Aorta (tissue), 5 donors: Measurements from ENCODE around the gene PLLP. TPM values are rescaled to one million over a fixed set of nuclear protein-coding genes. Genes with fewer than 3 reads are reported as not detected.

Experiments
- ATAC-seq: fragments of 200-7000 bp; cut with Tn5 transposase; one replicate; pipeline ENCODE4 v1.9.1; 2022; ENCODE audit warnings: moderate library complexity; ENCODE audit not compliant: low FRiP score
- DNase-seq, 2 donors: peaks; one replicate each; pipeline ENCODE4 v3.0.0-alpha.2; 2020
- H3K27ac ChIP-seq, 2 donors: one replicate each; pipeline ENCODE4 v1.5.1; 2013; ENCODE audit warnings: low read length in 2 of 2, mild to moderate bottlenecking in 2 of 2, moderate library complexity in 2 of 2, control low read depth in 1 of 2, inconsistent platforms in 1 of 2, low read depth in 1 of 2
- H3K27me3 ChIP-seq, 2 donors: one replicate each; pipeline ENCODE4 v1.6.1; 2013; ENCODE audit warnings: control low read depth in 1 of 2, low read length in 1 of 2, mild to moderate bottlenecking in 1 of 2, moderate library complexity in 1 of 2; ENCODE audit not compliant: insufficient read depth in 2 of 2, control insufficient read depth in 1 of 2
- H3K36me3 ChIP-seq, 2 donors: one replicate each; pipeline ENCODE4 v1.6.1; 2013; ENCODE audit warnings: control low read depth in 1 of 2, low read length in 1 of 2, mild to moderate bottlenecking in 1 of 2; ENCODE audit not compliant: insufficient read depth in 2 of 2, control insufficient read depth in 1 of 2
- H3K4me1 ChIP-seq, 2 donors: one replicate each; pipeline ENCODE4 v1.6.1; 2013; ENCODE audit warnings: low read length in 2 of 2, control low read depth in 1 of 2, mild to moderate bottlenecking in 1 of 2, moderate library complexity in 1 of 2; ENCODE audit not compliant: insufficient read depth in 2 of 2, control insufficient read depth in 1 of 2
- H3K4me3 ChIP-seq, 2 donors: one replicate each; pipeline ENCODE4 v1.5.1; 2013; ENCODE audit warnings: low read length in 2 of 2, control low read depth in 1 of 2, mild to moderate bottlenecking in 1 of 2
- H3K9me3 ChIP-seq: one replicate; pipeline ENCODE4 v1.6.1; 2013; ENCODE audit warnings: mild to moderate bottlenecking, low read length; ENCODE audit not compliant: control insufficient read depth
- WGBS, 2 donors: extraction: QIAGEN DNeasy Blood & Tissue Kit; methylation state at CpG; one replicate each; pipeline ENCODE4 v1.1.7; 2013; 5-methylcytosine and 5-hydroxymethylcytosine counted together
- intact Hi-C, 2 donors: fragments of 100-400 bp; cut with DNase I; formaldehyde crosslinking; loops; one replicate each; pipeline versions ENCODE4 v1.14.2 to v1.15.0; 2022
- long read RNA-seq, 2 donors: library from polyadenylated mRNA; unstranded; transcript quantifications; one replicate each; pipeline ENCODE4 v2.0.0, GENCODE V29; 2020 to 2021
- polyA plus RNA-seq, 2 donors: library from polyadenylated mRNA; stranded (reverse); fragments of 200-250 nt; gene quantifications; one replicate each; pipeline ENCODE4 v1.2.3, GENCODE V29; 2013
- total RNA-seq, 2 donors: library from RNA; stranded (reverse); fragmentation: NEBNext Ultra II Directional; extraction: Animal tissue kit (Norgen Biotek cat#: 25700); gene quantifications; one replicate each; pipeline ENCODE4 v1.2.1, GENCODE V29; 2021
- donor health status: healthy with polysubstance abuse.
- donor health status: Bipolar disorder and iron deficiency.
- donor health status: DM: no; HTN: no; CAD: no.
- donor health status: DM: no; HTN: no; CAD: no.
- donor health status: DM: yes; HTN: yes; CAD: no.

The PLLP gene, protein sequence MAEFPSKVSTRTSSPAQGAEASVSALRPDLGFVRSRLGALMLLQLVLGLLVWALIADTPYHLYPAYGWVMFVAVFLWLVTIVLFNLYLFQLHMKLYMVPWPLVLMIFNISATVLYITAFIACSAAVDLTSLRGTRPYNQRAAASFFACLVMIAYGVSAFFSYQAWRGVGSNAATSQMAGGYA
- 1 to 10 TPM; 2.2 to 2.6 TPM for total RNA-seq
- polyA plus RNA-seq, result 1 to 10 TPM; 3.0 to 7.6 TPM
- long read RNA-seq, donor 1, transcript PLLP-201 (4 exons, 1,512 nt), result major isoform, 17 of 19 reads
- long read RNA-seq, donor 1, partial matches to known transcripts, result 2 of 19 reads
- long read RNA-seq, donor 1, other reads (novel, unspliced or antisense), result 0 of 19 reads
- long read RNA-seq, donor 2, partial matches to known transcripts, result 0 of 3 reads
- long read RNA-seq, donor 2, other reads (novel, unspliced or antisense), result 1 of 3 reads

DNA sequence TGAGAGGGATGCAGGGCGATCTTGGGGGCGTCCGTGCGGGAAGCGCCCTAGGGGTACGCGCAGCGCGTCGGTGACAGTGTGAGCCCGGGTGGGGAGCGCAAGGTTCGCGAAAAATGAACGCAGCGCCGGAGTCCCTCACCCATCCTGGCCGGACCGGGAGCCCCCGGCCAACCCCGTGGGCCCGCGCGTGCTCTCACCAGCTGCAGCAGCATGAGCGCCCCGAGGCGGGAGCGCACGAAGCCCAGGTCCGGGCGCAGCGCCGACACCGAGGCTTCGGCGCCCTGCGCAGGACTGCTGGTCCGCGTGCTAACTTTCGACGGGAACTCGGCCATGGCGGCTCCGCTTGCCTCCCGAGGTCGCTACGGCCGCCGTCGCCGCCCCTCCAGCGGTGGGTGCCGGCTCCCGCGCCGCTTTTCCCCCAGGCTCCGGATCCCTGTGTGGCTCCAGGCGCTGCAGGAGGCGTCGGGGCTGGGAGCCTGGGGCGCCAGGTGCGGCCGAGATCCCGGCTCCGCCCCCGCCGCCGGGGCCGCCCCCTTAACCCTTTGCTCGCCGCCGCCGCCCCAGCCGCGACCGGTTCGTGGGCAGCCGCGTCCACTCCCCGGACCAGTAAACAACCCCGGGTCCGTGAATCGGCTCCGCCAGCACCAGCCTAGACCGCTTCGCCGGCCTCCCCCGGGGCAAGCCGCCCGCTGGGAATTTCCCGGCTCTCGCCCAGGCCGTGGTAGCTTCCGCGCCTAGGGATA lies at the start of gene PLLP:
PLLP (minus strand) TSS at position 464 of the 743 bp plus-strand sequence; CDS start at position 332, 132 bp downstream.
- H3K27me3 ChIP-seq, result no peaks in the 10 kb centered on the region
- peak within 1 kb of the TSS; percentile 16 to 37 for H3K4me3 ChIP-seq
- ATAC-seq (peak; percentile 70), DNase-seq (peak in 1 of 2 donors; percentile 79)
- 1 to 2% methylated on average over 85 to 95 of the region's 95 CpGs for WGBS, 2 donors
- H3K4me1 ChIP-seq, result no peaks in the 10 kb centered on the region
- H3K9me3 ChIP-seq, result no peaks in the 10 kb centered on the region
- no peak within 1 kb of the TSS for H3K27ac ChIP-seq
- intact Hi-C loops, result no loop called here
- H3K36me3 ChIP-seq, result no peaks in the 10 kb centered on the region

DNA sequence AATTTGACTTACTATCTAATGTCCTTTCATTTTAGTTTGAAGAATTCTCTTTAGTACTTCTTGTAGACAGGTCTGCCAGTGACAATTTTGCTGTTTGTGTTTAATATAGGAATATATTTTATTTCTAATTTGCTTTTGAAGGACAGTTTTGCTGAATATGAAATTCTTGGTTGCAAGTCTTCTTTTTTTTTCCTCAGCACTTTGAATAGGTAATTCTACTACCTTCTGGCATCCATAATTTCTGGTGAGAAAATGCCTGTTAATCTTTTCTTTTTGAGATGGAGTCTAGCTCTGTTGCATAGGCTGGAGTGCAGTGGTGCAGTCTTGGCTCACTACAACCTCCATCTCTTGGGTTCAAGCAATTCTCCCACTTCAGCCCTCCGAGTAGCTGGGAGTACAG lies 48.9 kb upstream of the PLLP start:
- Histone ChIP-seq H3K4me3 (no peak overlapping the region), H3K36me3 (no peaks in the 10 kb centered on the region), H3K4me1 (peaks cover 0 to 2% of the 10 kb centered on the region in 2 donors), H3K27me3 (no peaks in the 10 kb centered on the region), H3K27ac (no peak overlapping the region), H3K9me3 (peaks cover 2% of the 10 kb centered on the region)
- ATAC-seq (no peak), DNase-seq (no peak)
- WGBS, 2 donors, result 90 to 94% methylated on average over 1 of the region's 1 CpG
- intact Hi-C loops, result no loop called here

DNA sequence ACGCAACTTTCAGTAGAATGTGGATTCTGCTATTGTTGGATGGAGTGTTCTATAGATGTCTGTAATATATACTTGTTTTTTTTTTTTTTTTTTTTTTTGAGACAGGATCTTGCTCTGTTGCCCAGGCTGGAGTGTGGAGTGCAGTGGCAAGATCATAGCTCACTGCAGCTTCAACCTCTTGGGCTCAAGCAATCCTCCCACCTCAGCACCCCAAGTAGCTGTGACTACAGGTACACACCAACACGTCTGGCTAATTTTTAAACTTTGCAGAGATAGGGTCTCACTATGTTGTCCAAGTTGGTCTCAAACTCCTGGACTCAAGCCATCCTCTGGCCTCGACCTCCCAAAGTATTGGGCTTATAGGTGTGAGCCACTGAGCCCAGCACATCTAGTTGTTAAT lies 46.9 kb upstream of the PLLP start:
- no peak overlapping the region for H3K4me3 ChIP-seq
- H3K27ac ChIP-seq, result no peak overlapping the region
- peaks cover 0 to 2% of the 10 kb centered on the region in 2 donors for H3K4me1 ChIP-seq
- H3K9me3 ChIP-seq, result peaks cover 2% of the 10 kb centered on the region
- intact Hi-C loops, result no loop called here
- ATAC-seq, result no peak
- no peaks in the 10 kb centered on the region for H3K36me3 ChIP-seq
- 81 to 83% methylated on average over 3 of the region's 3 CpGs for WGBS, 2 donors
- H3K27me3 ChIP-seq, result no peaks in the 10 kb centered on the region
- DNase-seq, result no peak

DNA sequence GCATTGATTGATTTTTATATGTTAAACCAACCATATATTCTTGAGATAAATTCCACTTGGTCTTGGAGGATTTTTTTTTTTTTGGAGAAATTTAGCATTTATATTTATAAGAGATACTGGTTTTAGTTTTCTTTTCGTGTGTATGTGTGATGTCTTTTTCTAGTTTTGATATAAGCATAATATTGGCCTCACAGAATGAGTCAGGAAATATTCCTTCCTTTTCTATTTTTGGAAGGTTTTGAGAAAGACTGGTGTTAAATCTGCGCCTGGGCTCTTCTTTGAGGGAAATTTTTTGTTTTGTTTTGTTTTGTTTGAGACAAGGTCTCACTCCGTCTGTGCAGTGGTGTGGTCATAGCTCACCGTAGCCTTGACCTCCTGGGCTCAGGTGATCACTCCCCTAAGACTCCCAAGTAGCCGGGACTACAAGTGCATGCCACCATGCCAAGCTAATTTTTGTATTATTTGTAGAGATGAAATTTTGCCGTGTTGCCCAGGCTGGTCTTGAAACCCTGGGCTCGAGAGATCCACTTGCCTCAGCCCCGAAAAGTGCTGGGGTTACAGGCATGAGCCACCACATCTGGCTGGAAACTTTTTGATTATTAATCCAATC lies 45.4 kb upstream of the PLLP start:
- Histone ChIP-seq H3K4me1 (peaks cover 0 to 2% of the 10 kb centered on the region in 2 donors), H3K36me3 (no peaks in the 10 kb centered on the region), H3K27ac (no peak overlapping the region), H3K4me3 (no peak overlapping the region), H3K9me3 (peaks cover 2% of the 10 kb centered on the region), H3K27me3 (no peaks in the 10 kb centered on the region)
- DNase-seq (no peak), ATAC-seq (no peak)
- WGBS, 2 donors, result 36 to 37% methylated on average over 8 of the region's 8 CpGs
- intact Hi-C loops, result no loop called here

DNA sequence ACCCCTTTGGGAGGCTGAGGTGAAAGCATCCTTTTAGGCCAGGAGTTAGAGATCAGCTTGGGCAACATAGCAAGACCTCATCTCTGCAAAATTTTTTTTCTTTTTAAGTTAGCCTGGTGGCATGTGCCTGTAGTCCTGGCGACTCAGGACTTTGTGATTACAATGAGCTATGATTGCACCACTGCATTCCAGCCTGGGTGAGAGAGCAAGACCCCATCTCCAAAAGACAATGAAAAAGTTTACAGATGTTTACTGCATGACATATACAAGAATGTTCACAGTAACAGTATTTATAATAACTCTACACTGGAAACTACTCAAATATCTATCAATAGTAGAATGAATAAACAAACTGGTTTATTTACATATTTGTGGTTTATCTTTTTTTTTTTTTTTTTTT lies 41.0 kb upstream of the PLLP start:
- Histone ChIP-seq H3K27ac (no peak overlapping the region), H3K4me1 (peaks cover 0 to 2% of the 10 kb centered on the region in 2 donors), H3K9me3 (no peaks in the 10 kb centered on the region), H3K36me3 (no peaks in the 10 kb centered on the region), H3K27me3 (no peaks in the 10 kb centered on the region), H3K4me3 (no peak overlapping the region)
- intact Hi-C loops, result no loop called here
- WGBS, 2 donors, result 79 to 82% methylated on average over 1 of the region's 1 CpG
- DNase-seq (no peak), ATAC-seq (no peak)

DNA sequence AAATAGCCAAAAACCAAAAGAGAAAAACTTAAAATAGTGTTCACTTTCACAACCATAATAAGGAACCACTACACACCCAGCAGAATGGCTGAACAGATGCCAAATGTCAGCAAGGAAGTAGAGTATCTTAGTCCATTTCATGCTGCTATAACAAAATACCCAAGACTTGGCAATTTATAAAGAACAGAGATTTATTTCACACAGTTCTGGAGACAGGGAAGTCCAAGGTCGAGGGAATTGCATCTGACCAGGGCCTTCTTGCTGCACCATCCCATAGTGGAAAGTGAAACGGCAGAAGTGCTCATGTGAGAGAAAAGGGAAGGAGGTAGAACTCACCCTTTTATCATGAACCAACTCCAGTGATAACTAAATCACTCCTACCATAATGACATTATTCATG lies 40.3 kb upstream of the PLLP start:
- Histone ChIP-seq H3K36me3 (no peaks in the 10 kb centered on the region), H3K27ac (no peak overlapping the region), H3K27me3 (no peaks in the 10 kb centered on the region), H3K4me1 (no peaks in the 10 kb centered on the region), H3K9me3 (no peaks in the 10 kb centered on the region), H3K4me3 (no peak overlapping the region)
- no peak for ATAC-seq
- intact Hi-C loops, result no loop called here
- WGBS, 2 donors, result 77 to 78% methylated on average over 2 of the region's 2 CpGs
- DNase-seq, result no peak

DNA sequence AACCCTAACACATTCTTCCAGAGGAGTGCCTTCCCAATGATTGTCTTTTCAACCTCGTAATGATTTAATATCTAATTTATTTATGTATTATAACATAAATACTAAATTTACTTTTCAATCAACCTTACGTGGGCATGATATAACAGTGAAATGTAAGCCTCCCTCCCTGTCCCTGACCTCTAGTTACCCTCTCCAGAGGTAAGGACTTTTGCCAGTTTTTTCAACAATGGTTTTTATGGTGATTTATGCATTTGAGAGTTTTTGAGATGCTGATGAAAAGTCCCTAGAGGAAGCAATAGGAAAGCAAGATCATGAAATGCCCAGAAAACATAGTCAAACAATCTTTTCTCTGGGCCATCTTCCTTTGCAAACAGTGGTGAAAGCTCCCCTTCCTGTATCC lies 35.2 kb upstream of the PLLP start:
- no peaks in the 10 kb centered on the region for H3K27me3 ChIP-seq
- no peaks in the 10 kb centered on the region for H3K9me3 ChIP-seq
- H3K4me3 ChIP-seq, result no peak overlapping the region
- no peak overlapping the region for H3K27ac ChIP-seq
- H3K4me1 ChIP-seq, result peaks cover 7 to 10% of the 10 kb centered on the region in 2 donors
- DNase-seq, result no peak
- ATAC-seq, result no peak
- intact Hi-C loops, result loop anchor here (2.0 to 5.0 kb wide), 2 partner anchors 53 kb away; partner anchors contain the start of gene CX3CL1 (in 2 of the 2)
- no peaks in the 10 kb centered on the region for H3K36me3 ChIP-seq
- 80 to 84% methylated on average over 2 of the region's 2 CpGs for WGBS, 2 donors

DNA sequence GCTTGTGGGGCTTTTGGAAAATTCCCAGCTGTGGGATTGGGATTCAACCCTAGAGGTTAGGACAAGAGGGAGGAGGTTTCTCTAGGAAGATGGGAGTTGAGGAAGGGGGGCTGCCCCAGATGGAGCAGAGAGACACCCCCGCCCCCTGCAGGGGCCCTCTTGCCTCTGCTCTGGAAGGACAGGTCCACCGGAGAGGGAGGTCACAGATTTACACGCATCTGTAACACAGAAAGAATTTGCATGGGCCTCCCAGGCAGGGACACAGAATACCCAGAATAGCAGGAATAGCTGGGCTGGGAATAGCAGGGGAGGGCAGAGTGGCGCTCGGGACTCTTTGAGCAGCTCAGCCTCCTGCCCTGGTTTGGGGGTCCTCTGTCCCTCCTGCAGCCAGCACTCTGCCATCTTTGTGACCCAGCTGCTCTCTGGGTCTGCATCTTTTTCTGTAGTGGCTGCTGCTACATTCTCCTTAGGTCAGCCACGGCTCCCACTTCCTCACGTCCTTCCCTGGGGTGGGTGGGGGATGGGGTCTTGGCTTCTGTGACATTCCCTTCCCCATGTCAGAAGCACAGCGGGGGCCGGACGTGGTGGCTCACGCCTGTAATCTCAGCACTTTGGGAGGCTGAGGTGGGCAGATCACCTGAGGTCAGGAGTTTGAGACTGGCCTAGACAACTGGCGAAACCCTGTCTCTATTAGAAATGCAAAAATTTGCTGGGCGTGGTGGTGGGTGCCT lies 33.9 kb upstream of the PLLP start:
- no peaks in the 10 kb centered on the region for H3K9me3 ChIP-seq
- intact Hi-C loops, result loop anchor here (2.0 to 5.0 kb wide), 2 partner anchors 54 kb away; partner anchors contain the start of gene CX3CL1 (in 2 of the 2)
- no peak for ATAC-seq
- peaks cover 7 to 10% of the 10 kb centered on the region in 2 donors for H3K4me1 ChIP-seq
- H3K36me3 ChIP-seq, result no peaks in the 10 kb centered on the region
- no peaks in the 10 kb centered on the region for H3K27me3 ChIP-seq
- DNase-seq, result peak; percentile 49 to 76
- H3K27ac ChIP-seq, result peak overlapping the region; percentile 48 to 96
- 41 to 43% methylated on average over 13 of the region's 13 CpGs for WGBS, 2 donors
- H3K4me3 ChIP-seq, result no peak overlapping the region
